HG02981 (cell line): Measurements from ENCODE around the gene EPB41L2.
A peak's percentile ranks its signal among the peaks of the same experiment; 100 is the strongest.

Experiments used
- ATAC-seq: cut with Tn5 transposase; IDR thresholded peaks from one replicate; pipeline ENCODE4 v1.9.1; 2021; ENCODE audit warnings: mild to moderate bottlenecking, moderate library complexity; ENCODE audit not compliant: unreplicated experiment

Gene EPB41L2

DNA sequence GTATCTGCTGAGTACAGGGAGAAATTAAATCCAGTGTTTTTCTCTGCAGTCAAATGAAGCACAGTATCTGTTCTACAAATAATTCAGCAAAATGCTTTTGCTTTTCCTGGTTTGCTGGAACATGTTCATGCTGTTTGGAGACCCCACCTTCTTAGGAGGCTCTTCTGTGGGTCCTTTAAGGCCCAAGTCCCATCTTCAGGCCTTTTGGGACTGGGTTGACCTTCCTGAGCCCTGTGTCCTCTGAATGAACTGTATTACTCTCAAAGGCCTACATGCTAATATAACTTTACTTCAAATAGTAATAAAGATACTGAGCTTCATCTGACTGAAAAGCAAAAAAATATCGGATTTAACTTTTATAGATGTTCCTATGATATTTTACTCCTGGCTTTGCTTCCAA lies 216.5 kb downstream of the EPB41L2 start:
- ATAC-seq: no peak

DNA sequence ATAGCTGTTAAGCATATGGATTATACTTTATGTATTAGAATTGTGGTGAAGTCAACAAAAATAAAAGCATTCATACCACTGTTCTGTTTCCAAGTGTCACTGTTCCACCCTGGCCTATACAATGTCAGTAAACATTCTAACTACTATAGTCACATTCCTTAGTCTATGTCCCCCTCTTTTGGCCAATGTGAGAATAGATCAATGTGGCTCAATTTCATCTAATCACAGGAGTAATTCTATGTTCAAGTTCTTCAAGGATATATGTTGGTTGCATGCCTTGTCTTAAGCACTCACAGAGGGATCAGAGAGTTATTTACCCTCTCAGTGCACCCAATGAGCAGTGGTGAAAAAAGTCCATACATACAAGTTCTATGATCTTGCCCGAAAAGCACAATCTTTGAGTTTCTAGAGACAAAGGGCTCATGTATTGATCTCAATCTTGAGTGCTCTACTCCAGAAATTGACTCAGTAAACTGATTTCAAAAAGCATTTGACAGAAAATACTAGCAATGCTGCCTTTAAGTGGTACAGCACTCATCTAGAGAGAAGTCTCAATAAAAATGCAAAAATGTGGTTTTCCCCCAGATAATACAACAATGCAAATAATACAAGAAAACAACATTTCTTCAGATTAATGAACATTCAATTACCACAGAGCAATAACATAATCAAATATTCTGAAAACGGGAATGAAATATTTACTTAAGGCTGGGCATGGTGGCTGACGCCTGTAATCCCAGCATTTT lies 219.3 kb downstream of the EPB41L2 start:
- peak; percentile 63 for ATAC-seq

DNA sequence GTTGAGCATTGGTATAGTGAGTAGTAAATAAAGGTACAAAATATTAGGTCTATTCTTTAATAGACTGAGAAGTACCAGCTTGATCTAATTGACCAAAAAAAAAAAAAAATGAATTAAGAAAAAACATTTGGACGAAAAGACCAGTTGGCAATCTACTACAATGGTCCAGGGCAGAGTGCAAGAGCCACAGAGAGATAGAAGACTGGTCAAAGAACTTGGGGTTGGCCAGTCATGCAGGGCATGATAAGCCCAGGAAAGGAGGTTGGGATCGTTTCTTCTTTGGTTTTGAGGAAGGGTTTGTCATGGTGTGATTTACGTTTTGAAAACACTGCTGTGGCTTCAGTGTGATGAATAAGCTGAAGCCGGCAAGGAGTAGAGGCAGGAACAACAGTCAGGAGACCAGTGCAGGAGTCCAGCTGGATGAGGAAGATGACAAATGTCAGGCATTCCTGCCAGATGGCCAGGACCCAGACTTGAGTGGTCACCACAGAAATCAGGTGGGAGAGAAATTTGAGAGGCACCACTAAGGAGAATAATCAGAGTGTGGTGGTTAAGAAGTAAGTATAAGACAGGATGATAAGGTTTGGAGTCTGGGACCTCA lies 221.8 kb downstream of the EPB41L2 start:
- no peak for ATAC-seq

DNA sequence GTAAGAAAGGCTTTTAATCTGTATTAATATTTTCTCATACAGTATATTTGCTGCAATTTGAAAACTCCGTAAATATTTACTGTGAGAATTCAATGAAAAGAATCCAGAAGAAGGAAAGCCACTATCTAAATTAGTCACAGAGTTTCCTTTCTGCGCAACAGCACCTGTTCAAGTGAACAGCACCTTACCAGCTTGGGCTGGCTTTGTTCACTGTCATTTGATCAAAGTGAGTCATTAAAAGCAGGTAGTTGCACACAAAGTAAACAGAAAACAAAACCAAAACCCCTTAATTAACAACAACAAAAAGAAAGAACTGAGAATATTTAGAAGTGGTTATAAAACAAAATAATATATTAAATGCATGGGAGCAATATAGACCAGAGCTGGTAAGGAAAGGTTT lies 223.0 kb downstream of the EPB41L2 start:
- no peak for ATAC-seq

DNA sequence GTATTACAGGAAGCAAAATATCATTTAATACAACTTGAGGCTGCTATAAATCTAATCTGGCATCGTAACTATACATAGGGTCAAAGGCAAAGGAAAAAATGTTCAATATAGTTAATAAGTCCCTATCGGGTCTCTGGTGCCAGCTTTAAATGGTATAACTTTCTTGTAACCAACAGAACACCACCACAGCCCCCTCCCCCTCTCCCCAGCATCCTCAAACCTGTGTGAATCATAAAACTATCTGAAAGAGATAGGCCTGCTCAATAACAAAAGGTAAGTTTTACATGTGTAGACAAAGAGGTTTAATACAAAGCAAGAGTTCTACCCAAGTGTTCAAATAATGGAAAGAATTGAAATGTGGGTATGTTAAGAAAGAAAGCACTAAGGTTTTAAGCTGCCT lies 223.7 kb downstream of the EPB41L2 start:
- ATAC-seq: no peak

DNA sequence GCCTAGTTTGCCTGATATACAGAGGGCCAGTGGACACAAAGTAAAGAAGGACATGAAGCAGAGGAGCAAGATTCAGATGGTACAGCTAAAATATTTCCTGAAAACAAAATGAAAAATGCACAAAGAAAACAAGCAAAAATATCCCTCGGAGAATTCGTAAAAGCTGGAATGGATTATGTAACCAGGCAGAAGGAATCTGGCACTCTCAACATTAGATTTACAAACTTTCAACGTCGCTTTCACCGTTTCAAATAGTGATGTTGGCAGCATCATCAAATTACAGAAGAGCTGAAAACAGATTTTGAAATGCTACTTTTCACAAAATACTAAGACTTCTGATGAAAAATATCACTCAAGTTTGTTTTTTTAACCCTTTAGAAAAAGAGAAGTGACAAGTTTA lies 224.1 kb downstream of the EPB41L2 start:
- no peak for ATAC-seq

DNA sequence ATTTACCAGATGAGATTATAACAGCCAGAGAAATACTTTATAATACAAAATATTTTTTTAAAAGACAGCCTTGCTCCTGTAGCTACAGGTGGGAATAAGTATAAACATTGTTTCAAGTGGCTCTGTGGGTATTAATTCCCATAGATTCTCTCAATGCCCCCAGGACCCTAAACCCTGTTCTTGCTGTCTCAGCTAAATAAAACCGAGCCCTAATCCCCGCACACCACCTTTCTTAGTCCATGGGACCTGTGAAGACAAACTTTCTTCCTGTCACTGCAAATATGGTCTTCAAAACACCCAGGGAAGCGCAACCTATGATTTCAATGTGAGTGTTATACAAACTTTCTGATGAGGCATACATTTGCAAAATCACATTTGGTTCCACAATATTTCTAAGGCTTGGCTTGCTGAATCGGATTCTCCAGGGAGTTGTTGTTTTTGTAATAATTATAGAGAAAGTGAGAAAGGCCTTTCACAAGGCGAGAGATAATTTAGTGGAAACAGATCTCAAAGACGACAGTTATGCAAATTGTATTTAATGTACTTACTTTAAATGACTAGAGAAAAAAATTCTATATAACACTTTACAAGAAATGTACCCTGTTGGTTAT lies 224.7 kb downstream of the EPB41L2 start:
- no peak for ATAC-seq

DNA sequence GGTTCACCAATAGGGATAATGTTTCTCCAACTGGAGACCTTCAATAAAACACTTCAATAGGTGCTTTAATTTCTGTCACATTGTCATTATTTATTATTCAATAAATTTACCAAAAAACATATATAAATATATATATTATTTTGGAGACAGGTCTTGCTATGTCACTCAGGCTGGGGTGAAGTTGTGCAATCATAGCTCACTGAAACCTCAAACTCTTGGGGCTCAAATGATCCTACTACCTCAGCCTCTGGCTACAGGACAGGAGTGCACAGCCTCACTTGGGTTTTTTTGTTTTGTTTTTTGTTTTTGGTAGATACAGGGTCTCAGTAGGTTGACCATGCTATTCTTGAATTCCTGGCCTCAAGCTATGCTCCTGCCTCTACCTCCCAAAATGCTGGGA lies 226.0 kb downstream of the EPB41L2 start:
- ATAC-seq: no peak

DNA sequence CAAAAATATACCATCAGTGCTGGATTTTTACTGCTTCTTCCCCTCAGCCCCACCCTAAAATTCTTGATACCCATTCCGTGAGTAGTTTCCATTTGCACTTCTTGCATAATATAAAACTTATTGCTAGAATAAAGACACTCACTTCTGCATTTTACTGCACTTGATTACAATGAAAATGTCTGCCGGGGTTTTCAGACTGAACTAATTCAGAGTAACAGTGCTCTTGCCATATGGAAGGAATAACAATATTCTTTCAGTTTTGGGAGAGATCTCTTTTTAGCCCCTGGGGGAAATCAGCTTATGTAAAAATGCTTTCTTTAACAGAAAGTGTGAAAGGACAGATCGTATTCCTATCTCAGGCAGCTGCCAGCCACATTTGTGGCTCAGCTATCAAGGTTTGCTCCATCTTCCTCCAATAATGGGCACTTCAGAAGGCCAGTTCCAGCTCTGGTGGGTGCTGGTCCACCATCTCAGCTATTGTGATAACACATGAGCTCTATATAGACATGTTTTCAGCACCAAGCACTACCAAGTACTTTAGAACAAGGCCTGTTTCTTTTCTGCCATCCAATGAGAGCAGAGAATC lies 226.9 kb downstream of the EPB41L2 start:
- no peak for ATAC-seq

DNA sequence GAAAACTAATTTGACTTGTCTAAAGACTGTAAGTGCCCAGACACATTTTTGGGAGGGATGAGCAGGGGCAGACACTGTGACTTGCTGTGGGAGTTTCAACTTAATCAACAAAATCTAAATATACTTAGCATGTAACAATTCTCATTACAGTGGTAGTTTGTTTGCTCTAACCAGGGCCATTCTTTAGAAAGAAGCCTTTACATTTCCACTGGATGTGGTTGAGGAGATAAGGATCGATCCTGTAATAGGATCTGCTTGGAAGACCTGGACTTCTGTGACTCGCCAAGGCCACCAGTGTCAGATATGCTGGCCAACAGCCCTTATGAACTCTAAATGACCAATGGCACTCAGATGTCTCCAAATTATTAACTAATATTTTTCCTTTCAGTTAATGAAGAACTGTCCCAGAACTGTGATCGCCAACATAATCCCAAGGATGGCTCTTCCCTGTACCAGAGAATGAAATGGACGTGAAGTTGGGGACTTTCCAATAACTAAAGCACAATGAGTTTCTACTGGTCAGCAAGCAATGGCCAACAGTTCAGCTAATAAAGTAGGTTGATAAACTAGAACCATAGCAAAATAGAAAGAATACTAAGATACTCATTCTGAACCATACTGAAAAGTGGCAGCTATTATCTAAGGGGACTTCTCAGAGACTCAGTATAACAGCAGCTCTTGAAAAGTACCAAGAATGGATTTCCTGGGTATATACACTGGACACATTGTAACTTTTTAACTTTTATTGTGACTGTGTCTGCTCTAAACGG lies 228.4 kb downstream of the EPB41L2 start:
- ATAC-seq: no peak

DNA sequence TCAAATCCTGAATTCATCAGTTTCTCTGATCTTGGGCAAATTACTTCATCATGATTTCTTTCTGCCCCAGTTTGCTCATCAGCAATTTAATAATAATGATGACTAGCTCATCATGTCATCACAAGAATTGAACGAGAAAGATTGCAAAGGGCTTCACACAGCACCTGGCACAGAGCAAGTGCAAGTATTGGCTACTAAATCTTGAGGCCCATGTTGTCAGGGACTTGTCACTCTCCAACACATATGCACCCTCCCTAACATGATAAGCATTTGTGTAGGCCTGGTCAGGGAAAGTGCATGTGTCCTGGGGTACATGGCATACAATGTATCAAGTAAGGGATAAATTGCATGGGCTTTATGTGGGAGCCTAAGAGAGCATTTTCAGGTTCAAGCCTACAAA lies 229.5 kb downstream of the EPB41L2 start:
- ATAC-seq: no peak

DNA sequence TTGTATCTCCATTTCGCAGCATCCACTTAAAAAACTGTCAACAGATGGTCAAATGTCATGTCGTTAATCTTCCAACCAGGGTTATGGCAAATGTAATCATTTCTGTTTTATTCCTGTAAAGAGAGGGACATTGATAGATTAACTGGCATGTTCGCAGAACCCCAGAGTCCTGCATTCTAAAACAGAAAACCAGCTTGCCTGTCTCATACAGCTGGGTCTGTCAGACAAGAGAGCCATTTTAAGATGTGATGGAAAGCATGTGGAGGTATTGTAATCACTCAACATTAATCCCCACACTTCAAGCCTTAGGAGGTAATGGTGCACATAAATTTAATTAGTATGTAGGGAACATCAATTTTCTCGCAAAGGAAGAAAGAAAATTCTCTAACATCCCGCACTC lies 231.4 kb downstream of the EPB41L2 start:
- no peak for ATAC-seq

DNA sequence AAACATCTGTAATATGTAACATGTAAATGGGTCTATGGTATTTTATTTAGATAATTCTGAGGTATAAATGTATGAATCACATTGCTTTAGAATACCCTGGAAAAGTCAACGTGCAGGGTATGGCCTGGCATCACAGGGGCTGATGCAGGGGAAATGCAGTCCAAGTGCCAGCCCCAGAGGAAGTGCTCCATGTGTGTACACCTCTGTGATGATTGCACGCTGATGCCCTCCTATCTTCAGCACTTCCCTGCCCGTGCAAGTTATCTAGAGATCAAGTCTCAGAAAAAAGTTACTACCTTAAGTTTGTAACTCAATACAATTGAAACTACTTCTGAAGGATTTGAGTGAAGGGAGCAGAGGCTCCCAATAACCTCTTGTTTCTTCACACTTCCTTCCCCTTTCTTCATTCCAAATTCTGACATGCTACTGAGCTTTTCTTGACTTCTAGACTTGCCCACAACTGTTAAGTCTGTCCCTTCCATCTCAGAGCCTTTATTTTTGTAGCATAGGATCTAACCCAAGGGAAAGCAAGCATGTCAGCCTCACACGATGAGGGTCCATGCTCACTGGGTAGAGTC lies 233.6 kb downstream of the EPB41L2 start:
- ATAC-seq: no peak

DNA sequence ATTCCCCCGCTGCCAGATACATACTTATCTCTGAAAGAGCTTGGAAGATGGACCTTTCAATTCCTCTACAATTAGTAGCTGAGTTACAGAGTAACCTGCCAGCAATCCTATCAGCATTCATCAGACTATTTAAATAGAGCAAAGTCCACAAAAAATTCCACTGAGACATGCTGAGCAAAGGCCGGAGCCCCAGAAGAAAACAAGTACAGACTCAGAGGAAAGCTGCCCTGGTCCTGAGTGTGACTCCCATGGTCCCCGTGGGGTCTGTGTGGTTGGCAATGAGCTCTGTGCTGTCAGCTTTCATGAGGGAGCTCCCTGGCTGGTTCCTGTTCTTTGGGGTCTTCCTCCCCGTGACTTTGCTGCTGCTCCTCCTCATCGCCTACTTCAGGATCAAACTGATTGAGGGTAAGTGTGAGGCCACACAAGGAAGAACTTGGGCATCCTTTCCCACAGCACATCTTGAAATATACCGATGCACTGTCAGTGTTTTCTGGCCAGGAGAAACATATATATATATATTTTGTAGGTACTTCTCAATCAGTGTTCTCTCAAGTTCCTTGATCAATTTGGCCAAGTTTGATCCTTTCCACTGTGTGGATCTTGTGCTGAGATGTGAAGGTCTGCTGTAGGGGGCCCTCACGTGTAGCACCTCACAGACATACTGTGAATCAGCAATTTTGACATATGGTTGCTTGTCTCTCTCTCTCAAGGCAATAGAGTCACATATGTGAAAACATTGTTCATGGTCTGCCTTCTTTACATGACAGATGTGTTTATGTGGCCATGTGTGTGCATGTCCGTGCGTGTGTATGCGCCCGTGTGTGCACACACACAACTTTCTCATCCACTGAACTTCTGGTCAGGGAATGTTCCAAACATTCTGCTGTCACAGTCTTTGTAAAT lies 235.5 kb downstream of the EPB41L2 start, which contains the start of gene SMLR1:
SMLR1 (plus strand) TSS at position 160 of the 903 bp plus-strand sequence; CDS start at position 168, 8 bp downstream.
- ATAC-seq: no peak

DNA sequence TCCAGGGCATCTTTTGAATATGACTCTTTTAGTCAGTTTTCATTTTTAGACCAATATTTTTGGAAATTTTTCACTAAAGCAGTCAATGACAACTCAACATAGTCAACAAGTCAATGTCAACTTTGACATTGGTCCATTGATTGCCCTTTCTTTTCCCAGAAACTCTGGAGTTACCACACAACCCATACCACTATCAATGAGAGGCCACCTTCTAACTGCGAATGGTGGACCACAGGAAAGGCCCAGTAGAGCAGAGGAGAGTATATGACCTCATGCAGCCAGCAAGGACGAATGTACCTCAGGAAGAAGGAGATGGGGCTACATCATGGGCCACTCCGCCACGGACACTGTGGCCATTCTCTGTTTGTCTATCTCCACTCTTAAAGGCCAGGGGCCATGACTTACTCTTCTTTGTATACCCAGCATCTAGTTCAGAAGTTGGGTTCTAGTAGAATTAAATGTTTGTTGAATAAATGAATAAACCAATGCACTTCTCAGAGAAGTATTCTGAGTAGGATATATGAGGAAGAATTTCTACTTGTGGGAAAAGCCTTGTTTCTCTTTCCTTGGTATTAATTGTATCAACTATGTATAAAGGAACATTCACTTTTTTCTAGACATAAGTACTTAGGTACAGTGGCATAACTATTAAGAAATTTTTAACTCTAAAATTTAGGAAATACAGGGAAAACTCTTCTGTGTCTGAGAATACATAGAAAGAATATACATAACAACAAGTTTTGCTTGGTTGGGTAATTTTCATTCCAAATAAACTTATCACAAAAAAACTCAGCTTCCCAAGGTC lies 236.4 kb downstream of the EPB41L2 start:
- ATAC-seq: no peak

DNA sequence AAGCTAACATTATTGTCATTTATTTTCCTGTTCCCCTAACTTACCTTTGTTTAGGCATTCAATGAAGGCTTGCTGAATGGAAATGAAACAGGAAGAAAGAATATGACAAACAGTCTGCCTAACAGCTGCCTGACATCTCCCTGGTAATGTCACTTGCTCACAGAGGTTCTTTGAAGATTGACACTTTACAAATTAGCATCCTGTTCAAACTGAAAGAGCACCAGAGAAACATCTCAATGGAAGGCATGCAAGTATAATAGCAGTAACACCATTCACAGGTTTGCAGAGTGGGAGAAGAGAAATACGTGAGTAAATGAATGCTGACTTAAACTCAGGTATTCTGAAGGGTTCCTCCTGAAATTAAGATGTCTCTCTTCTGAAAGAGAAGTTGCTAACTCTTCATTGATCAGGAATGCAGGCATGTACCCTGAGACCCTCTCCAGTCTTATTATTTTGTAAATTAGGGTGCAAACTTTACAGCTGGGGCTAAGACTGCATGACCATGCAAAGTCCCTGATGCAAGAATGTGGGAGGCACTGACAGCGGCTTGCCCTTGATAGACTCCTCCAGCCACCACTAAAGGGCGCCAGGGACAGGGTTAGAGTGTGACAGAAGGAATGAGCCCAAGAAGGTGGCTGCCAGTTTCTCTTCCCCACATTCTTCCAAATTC lies 237.1 kb downstream of the EPB41L2 start:
- ATAC-seq: no peak

DNA sequence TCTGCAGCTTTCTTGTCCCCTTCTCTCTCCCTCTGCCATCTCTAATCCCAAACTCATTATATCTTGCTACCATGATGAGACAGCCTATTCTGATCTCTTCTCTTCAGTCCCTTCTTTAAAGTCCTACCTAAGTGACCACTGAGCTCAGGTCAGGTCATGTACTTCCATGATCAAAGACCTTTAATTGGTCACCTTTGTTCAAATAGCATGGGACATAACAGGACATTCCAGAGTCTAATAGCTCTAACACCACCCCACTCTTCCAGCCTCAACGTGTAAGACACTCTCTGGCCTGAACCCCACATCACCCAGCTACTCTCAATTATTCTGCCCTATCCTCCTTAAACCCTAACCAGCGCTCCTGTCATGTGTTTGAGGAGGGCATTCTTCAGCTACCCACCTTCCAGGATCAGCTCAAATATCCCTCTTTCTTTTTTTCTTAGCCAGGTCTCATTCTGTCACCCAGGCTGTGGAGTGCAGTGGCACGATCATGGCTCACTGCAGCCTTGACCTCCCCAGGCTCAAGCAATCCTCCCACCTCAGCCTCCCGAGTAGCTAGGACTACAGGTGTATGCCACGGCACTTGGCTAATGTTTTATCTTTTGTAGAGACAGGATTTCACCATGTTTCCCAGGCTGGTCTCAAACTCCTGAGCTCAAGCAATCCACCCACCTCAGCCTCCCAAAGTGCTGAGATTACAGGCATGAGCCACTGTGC lies 237.9 kb downstream of the EPB41L2 start:
- ATAC-seq: no peak

DNA sequence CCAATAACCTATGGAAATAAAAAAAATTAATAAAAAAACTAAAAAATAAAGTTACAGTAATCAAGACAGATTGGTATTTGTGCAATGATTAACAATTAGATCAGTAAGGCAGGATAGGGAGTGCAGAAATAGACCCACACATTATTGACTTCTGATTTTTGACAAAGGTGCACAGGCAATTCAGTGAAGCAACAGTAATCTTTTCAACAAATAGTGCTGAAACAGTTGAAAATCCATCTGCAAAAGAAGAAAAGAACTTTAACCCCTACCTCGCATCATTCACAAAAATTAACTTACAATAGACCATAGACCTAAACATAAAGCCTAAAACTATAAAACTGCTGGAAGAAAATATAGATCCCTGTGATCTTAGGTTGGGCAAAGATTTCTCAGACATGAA lies 240.3 kb downstream of the EPB41L2 start:
- no peak for ATAC-seq
